Measurements from ENCODE around the gene AQP10.

GRCh38 chr1:154352581-154353459 lies 31.9 kb downstream of the AQP10 start:
- TF ChIP-seq CTCF (conservative IDR thresholded peaks at IDR 0.05; ENCODE audit: low read length) (no peak), EZH2phosphoT487 (IDR thresholded peaks at IDR 0.05; ENCODE audit: borderline replicate concordance, low read depth, low read length) (no peak)
